NCI-H2196 treated with DMSO at 0.1 percent for 48 hours (cell line): ENCODE data around the gene WDPCP.
"Not testable (repeated sequence)": the region's sequence is repeated elsewhere in the genome, so short reads cannot be mapped to it uniquely, and the experiment has no call there.

Source experiments
- DNase-seq: peaks from one replicate; lab custom pipeline; 2025; ENCODE audit not compliant: unreplicated experiment; lab: John Stamatoyannopoulos, UW

The WDPCP gene

DNA sequence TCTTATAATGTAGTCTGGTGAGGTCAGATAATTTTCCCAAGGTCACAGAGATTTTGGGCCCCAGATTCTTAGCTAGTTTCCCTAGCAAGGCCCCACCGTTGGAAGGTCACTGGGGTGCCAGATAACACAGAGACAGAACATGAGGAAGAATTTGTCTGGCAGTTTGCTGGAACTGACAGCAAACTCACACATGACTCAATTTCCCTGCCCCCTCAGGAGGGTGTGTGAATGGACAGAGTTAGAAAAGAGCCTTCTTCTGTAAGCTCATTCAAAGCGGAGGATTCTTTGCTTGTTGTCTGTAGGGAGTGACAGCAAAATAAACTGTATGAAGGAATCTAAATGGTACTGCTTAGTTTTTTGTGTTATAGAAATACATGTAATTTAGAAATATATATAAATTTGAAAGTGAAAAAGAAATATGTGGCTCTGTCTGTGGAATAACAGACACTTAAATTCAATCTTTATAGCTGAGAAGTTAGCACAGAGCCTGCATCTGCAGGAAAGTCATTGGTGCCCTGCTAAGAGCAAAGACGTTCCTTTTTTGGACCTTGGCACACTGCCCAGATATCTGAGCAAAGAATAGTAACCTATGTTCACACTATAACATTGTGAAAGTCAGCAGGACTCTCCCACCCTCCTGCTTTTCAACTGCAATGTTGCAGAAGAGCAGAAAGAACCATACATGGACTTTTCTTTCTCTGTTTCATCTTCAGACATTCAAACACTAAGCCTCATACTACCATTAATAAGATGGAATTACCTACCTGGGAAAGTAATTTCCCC is 2.5 kb upstream of the WDPCP start:
- no peak for DNase-seq

DNA sequence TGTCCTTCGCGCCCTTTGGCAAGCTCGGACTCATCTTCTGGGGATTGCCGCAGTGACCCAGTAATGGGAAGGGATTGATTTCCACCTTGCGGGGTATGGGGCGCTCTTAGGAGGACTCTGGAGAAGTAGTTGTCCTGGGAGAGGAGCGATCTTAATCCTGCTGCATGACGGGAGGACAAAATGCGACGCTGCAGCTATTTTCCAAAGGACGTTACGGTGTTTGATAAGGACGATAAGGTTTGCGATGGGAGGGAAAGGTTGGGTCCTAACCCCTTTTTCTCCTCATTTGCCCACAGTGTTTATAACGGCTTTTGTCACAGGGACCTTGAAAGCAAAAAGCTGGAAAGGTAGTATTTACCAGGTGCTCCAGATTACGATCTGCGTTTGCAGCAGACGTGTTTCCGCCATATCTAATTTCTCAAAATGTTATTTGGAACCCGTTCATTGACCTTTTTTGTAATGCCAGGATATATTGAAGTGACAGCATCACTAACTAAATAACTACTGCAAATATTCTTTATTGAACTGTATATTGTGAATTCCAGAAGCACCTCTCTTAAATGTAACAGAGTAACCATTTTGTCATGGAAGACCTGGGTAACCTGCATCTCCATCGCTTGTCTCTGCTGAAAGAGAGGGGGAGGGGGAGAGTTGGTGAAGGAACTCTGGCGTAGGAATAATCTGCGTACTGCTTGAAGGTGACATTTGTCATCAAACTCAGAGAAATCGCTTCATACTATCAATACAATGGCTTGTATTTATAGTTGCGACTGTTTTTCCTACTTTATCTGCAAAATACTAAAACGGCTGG is 1.1 kb upstream of the WDPCP start:
- no peak for DNase-seq

DNA sequence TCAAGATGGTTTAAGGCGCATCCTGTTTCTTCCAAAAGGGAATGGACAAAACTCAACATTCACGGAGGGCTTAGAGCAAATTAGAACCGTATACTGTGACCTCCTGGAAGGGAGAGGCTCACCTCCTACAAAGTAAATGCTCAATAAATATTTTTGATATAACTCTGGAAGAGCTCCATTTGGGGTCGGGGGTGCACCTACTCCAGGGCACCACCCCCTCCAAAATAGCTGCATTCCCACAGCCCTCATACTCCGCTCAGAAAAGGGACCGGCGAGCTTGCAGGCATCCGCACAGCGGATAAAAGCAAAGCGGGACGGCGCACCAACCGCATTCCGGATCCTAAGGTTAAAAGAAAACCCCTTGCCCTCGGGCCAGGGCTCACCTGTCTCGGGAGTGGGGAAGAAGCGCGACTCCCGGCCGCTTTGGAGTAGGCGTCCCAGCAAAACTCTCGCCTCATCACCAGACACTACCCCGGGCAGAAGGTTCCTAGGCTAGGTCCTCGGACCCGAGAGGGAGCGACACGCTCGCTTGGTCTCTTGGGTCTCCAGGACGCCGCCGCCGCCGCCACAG is 378 bp downstream of the WDPCP start:
- DNase-seq = no peak

DNA sequence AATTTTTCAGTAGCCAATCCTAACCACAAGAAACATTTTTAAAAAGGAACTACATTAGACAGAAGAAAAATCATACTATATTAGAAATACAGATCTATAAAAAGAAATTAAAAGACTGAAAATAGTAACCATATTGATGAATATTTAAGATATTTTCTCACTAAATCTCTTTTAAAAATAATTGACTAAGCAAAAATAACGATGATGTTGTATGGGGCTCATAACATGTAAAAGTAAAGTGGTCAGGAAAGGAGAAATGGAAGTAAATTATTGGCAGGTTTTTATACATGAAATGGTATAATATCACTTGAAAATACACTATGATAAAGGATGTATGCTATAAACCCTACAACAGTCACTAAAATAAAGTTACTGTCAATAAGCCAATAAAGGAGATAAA is 5.4 kb downstream of the WDPCP start:
- no peak for DNase-seq

DNA sequence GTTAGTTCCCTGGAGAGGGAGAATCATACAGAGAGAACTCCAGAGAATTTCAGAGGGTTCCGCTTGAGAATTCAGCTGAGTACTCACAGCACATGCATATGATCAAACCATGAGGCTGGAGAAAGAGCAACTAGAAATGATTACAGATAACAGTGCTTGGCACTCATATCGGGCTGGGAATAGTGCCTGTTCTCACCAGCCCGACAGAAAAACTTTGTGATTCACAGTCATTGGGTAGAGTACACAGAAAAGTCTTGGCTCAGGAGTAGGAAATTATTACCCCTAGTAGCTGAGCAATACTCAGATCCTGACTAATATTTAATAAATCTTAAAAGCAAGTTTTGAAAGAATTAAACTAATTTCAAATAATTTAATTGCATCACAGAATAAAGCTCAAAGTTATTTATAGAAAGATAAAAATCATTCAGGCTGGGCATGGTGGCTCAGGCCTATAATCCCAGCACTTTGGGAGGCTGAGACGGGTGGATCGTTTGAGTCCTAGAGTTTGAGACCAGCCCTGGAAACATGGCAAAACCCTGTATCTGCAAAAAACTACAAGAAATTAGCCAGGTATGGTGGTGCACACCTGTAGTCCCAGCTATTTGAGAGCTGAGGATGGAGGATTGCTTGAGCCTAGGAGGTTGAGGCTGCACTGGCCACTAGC is 6.8 kb downstream of the WDPCP start:
- DNase-seq = no peak

DNA sequence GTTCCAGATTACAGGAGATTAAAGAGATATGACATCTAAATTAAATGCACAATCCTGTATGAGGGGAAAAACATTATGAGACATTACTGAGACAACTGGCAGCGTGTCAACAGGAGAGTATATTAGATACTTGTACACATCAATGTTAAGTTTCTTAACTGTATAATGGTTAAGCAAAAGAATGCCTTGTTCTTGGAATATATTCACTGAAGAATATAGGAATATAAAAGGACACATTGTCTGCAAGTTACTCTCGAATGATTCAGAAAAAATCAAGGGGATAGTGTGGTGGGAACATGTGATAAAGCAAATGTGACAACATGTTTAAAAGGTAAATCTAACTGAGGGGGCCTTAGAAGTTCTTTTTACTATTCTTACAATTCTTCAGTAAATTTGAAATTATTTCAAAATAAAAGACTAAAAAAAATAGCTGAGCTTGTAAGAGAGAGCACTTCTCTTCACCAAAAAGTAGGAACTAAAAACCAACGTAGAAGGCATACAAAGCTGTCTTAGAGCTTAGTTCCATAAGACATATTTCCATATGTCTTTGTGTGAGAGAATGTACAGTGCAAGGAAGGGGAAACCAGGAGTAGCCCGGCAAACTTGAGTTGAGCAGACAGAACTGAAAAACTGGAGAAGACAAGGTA is 7.5 kb downstream of the WDPCP start:
- no peak for DNase-seq

DNA sequence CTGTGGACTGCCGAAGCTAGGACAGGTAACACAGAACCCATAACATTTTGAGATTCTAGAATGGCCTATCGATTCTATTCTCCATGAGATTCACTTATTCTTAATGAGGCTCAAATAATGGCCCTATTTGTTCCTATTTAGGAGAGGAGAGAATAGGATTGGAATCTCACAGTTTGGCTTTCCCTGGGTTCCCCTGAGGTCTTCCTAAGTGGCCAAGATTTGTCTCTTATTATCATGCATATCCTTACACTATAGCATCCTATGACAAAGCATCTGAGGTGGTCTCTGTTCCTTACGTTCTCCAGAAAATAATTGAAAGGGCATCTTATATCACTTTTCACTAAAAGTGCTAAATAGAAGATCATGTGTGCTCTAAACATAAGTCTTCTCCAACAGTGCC is 9.5 kb downstream of the WDPCP start:
- DNase-seq = no peak

DNA sequence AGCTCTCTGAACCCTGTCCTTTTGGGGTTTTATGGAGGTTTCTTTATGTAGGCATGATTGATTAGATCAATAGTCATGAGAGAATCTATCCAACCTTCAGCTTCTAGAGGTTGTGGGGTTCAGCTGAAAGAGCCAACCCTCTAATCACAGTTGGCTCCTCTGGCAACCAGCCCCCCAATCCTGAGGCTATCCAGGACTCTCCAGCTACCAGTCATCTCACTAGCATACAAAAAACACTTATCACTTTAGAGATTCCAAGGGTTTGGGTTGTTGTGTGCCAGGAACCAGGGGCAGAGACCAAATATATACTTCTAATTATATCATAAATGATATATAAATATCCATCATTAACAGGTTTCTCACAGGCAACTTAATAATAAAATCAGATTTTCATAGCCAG is 11.7 kb downstream of the WDPCP start:
- DNase-seq = no peak

DNA sequence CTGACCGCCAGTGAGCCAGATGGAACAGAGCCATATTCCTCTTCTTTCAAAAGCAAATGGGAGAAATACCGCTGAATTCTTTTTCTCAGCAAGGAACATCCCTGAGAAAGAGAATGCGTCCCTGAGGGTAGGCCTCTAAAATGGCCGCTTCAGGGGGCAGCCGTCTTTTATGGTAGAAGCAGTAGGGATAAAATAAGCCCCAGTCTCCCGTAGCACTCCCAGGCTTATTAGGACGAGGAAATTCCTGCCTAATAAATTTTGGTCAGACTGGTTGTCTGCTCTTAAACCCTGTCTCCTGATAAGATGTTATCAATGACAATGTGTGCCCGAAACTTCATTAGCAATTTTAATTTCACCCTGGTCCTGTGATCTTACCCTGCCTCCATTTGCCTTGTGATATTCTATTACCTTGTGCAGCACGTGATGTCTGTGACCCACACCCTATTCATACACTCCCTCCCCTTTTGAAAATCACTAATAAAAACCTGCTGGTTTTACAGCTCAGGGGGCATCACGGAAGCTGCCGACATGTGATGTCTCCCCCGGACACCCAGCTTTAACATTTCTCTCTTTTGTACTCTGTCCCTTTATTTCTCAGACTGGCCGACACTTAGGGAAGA is 14.4 kb downstream of the WDPCP start:
- not testable (repeated sequence) for DNase-seq

DNA sequence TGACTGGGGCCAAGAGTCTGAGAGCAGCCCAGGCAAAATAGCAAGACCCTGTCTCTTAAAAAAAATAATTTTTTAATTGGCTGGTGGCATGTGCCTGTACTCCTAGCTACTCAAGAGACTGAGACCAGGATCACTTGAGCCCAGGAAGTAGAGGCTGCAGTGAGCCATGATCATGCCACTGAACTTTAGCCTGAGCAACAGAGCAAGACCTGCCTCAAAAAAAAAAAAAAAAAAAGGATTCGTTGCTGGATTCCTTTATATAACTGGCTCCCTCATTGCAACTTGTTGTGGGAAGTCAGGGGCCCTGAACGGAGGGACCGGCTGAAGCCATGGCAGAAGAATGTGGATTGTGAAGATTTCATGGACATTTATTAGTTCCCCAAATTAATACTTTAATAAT is 15.3 kb downstream of the WDPCP start:
- DNase-seq = not testable (repeated sequence)

DNA sequence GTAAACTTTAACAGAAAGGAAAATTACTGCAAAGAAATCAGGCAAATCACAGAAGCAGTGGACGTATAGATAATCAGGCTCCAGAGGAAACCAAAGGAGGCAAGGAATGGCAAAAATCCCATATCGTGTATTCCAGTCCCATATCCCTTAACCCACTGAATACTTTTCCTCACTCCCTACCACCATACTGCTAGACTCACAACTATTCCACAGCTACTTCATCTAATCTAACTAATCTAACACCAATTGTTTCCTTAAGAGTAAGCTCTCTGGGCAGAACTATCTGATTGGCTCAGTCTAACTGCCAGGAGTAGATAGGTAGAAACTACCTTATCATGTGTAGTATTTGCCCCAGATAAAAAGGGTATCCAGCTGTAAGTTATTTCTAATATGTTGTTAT is 16.3 kb downstream of the WDPCP start:
- DNase-seq = no peak

DNA sequence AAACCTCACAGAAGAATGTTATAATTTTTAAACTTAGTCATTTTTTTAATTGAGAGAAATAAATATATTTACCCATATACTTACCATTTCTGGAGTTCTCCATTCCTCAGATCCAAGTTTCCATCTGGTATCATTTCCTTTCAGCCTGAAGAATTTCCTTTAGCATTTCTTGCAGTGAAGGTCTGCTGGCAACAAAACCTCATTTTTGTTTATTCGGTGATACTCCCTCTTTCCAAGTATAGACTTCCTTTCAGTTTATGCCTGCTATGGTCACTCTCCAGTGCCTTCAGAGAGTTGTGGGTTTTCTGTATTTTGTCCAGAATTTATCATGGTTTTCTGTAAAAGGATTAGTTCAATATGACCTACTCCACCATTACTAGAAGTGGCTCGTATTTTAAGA is 17.0 kb downstream of the WDPCP start:
- DNase-seq = no peak

DNA sequence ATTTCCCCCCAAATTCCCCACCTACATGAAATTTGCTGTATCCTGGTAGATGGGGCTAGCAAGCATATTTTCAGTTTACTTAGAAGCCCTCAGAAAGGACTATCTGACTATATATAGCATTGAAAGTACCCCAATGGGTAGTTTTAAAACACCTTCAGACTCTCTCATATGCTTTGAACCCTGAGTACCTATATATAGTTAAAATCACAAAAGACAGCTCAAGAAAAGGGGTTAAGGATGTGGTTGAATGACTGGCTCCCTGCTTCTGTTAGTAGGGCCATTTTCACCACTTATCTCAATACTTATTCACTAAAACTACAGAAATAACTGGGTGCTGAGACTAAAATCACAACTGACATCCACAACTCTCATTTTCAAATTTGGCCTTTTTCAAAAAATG is 18.5 kb downstream of the WDPCP start:
- DNase-seq = no peak

DNA sequence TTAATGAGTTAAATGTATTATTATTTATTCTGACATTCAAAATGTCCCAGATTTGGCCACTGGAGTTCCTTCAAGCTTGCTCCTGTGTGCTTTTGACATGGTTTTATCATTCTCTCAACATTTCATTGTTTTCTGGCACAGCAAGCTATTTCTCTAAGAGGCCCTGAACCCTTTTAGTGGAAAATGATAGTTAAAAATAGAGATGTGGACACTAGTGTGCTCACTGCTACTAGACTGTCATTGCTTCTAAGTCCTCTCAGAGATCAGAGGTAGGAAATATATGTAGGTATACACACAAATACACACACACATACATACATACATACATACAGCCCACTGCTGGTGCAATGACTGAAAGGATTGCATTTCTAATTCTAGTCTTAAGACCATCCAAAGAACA is 25.5 kb downstream of the WDPCP start:
- DNase-seq = no peak

DNA sequence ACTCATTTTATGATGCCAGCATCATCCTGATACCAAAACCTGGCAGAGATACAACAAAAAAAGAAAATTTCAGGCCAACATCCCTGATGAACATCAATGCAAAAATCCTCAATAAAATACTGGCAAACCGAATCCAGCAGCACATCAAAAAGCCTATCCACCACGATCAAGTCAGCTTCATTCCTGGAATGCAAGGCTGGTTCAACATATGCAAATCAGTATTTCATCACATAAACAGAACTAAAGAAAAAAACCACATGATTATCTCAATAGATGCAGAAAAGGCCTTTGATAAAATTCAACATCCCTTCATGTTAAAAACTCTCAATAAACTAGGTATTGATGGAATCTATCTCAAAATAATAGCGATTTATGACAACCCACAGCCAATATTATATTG is 29.4 kb downstream of the WDPCP start:
- DNase-seq = not testable (repeated sequence)

DNA sequence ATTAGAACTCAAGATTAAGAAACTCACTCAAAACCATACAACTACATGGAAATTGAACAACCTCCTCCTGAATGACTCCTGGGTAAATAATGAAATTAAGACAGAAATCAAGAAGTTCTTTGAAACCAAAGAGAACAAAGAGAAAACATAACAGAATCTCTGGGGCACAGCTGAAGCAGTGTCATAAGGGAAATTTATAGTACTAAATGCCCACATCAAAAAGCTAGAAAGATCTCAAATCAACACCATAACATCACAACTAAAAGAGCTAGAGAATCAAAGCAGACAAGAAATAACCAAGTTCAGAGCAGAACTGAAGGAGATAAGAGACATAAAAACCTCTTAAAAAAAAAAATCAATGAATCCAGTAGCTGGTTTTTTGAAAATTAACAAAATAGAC is 30.5 kb downstream of the WDPCP start:
- DNase-seq = not testable (repeated sequence)

DNA sequence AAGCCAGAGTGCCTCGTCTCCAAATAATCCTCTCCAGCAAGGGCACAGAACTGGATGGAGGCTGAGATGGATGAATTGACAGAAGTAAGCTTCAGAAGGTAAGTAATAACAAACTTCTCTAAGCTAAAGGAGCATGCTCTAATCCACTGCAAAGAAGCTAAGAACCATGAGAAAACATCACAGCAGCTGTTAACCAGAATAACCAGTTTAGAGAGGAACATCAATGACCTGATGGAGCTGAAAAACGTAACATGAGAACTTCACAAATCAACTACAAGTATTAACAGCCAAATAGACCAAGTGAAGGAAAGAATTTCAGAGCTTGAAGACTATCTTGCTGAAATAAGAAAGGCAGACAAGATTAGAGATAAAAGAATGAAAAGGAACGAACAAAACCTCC is 32.3 kb downstream of the WDPCP start:
- DNase-seq = no peak

DNA sequence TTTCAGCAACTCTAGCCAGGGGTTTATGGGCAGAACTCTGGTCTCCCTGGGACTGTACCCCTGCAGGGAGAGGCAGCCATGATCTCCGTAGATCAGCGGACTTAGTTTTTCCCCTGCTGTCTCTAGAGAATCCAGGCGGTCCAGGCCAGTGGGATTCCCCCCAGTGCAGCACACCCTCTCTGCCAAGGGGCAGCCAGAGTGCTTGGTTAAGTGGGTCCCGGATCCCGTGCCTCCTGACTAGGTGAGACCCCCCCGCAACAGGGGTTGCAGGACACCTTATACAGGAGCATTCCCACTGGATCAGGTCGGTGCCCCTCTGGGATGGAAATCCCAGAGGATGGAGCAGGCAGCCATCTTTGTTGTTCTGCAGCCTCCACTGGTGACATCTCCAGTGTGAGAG is 33.0 kb downstream of the WDPCP start:
- no peak for DNase-seq

DNA sequence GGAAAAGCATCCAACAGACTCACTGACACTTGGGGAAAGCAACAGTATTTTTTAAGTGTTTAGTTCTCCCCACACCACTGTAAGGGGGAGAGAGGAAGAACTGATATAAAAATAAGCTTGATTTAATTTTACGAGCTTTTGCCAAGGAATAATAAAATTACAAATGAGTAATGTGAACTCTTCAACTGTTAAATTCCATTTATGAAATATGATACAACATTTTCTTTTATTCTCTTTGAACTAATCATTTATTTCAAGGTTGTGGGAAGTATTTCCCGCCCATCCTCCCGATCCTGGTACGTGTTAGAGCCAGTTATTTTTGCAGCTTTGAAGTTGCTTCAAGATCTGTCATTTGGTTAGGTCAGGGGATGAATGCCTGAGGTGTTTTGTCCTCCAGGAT is 35.2 kb downstream of the WDPCP start:
- DNase-seq = no peak

DNA sequence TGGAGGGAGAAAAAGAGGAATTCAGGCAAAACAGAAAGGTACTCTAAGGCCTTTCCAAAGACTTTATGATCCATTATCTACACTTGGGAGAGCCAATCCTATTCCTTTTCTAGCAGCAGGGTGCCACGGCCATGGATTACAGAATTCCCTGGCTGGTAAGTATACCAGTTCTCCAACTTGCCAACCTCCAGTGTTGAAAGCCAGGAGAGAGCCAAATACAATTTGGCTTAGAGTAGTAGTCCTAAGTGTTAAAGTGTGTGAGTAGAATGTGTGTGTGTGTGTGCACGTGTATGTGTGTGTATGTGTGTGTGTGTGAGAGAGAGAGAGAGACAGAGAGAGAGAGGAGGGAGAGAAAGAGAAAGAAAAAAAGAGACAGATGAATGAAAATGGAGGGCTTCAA is 43.3 kb downstream of the WDPCP start:
- no peak for DNase-seq
